GM21447 (cell line): Measurements from ENCODE around the gene CANX.
"Not testable (repeated sequence)": the region's sequence is repeated elsewhere in the genome, so short reads cannot be mapped to it uniquely, and the experiment has no call there.

Experiments used
- ATAC-seq: cut with Tn5 transposase; IDR thresholded peaks from one replicate; pipeline ENCODE4 v1.9.1; 2021; ENCODE audit not compliant: unreplicated experiment

CANX gene

DNA sequence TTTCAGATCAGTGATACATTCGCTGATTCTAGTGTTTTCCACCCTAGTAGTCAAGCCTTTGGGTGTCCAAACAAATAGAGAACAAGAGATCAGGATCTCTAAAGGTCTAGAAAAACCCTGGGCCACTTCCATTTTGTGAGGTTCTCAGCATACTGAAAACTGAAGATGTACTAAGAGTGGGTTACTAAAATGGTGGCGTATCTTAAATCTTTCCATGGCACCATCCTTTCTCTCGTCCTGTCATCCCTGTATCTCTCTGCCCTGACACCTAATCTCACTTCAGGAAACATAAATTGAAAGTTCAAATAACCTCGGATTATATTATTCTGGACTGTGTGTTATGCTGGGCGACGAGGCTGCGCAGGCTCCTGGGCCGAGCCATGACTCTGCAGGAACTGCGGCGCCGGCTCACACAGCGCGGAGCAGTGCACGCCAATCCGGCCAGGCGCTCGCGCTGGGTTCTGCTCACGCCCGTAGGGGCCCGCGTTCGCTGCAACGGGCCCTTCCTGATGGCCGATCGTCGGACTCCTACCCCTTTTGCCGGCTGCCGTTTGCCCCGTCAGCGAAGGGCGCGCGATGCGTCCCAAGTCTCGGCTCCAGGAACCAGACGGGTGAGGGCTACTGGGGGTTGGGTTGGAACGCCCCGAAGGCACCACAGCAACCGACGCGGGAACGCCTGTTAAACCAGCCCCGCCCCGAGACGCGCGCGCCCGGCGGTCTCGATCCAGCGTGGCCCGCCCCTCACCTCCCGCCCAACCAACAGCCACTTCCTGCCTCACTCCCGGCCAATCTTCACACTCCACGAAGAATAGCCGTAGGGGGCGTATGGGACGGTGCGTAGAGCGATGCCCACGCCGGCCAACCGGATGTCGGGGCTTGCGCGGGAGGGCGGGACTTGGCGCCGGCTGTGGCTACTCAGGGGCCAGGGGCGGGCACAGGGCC is 503 bp upstream of the CANX start:
- peak; percentile 85 for ATAC-seq

DNA sequence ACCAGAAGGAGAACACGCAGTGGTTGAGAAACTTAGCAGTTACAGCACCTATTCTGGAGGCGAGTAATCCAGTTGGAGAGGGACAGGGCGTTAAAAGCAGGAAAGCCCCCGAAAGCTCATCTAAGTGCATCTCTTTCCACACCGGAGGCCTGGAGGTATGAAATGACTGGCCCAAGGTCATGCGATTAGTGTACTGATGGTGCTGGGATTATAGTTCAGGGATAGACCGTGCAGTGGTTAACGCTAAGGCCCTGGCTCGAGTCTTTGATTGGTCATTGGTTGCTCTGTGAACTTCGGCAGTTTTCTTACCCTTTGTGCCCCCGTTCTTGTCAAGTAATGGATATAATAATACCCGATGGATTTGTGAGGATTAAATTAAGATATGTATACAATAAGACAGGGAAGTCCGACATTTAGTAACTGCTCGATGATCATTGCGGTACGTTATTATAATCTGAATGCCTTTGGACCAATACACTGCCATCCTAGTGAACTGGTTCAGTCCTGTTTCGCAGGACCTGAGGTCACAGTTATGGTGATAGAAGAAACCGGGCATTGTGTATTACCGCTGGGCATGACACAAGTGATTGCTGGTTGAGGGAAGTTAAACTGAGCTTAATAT is 960 bp downstream of the CANX start:
- ATAC-seq = no peak

- ATAC-seq = no peak
Observed at GRCh38 chr5:179700401-179700918, 1.7 kb downstream of the CANX start.

GRCh38 chr5:179716286-179716685 is 17.5 kb downstream of the CANX start:
- no peak for ATAC-seq

DNA sequence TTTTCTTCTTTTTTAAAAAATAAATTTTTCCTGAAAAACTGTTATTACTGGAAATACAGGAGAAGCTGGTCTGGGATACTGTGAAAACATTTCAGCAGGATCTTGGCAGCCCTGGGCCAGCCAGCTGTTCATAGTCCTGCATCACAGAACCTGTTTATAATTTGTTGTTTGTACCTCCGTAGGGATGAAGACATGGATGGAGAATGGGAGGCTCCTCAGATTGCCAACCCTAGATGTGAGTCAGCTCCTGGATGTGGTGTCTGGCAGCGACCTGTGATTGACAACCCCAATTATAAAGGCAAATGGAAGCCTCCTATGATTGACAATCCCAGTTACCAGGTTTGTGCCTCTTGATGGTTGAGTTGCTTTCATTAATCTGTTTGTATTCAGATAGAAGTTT is 21.5 kb downstream of the CANX start:
- ATAC-seq = no peak

GRCh38 chr5:179724163-179724562 is 25.4 kb downstream of the CANX start:
- ATAC-seq = no peak

- no peak for ATAC-seq
Observed at GRCh38 chr5:179727106-179727505, 28.3 kb downstream of the CANX start.

GRCh38 chr5:179729303-179729702 is 30.5 kb downstream of the CANX start:
- ATAC-seq = no peak

GRCh38 chr5:179729727-179730126 is 31.0 kb downstream of the CANX start:
- ATAC-seq = no peak

DNA sequence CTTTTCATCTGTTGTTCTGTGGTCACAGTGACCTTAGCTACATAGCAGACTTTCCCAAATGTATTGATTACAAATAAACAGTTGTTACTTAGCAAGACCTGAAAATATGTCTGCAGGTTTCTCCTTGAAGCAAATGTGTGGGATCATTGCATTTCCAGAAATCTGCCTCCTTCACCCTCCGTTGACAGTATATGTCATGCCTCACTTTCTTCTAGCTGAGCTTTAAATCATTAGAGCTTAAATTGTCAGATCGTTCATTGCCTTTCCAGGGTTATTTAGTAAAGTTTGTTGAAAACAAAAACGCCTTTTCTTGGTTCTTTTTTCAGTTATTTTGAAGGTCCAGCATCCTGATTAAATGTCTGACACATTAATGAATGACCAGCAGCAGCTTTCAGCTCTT is 31.6 kb downstream of the CANX start:
- ATAC-seq = no peak

DNA sequence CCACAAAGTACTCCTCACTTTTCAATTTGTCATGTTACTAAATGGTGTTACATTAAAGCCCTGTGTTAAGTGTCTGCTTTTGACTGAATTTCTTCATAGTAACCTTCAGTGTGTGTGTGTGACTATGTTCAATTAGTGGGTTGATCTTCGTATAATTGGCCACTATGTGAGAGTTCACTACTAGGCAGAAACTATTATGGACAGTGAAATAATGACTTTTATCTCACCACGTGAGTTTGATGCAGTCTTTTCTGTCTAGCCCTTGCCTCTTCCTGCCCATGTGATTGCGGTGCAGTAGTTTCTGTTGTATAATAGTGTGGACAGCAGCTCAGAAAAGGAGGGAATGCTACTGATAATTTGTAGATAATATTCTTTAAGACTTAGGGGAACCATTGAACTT is 32.1 kb downstream of the CANX start:
- no peak for ATAC-seq

DNA sequence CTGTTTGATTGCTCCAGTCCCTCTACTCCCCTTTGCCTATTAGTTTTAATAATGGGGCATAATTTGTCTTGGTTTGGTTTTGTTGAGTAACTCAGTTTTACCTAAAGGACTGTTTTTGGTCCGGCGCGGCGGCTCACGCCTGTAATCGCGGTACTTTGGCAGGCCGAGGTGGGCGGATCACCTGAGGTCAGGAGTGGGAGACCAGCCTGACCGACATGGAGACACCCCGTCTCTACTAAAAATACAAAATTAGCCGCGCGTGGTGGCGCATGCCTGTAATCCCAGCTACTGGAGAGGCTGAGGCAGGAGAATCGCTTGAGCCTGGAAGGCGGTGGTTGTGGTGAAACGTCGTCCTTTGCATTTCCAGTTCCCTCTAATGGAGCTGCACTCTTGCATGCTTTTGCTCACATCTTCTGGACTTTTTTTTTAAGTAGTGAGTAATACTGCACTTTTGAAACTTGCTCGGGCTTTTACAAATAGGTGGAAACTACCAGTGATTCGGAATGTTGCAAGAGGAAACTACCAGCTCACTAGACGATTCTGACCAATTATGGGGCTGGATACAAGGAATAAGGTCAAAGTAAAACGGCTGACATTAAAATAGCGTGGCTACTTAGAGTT is 33.1 kb downstream of the CANX start:
- ATAC-seq = peak; percentile 19

- ATAC-seq = peak; percentile 94
Observed at GRCh38 chr5:179732412-179732917, 33.7 kb downstream of the CANX start, which contains the start of gene MAML1. TSS of gene MAML1 (plus strand) at chr5:179732822. CDS start at chr5:179733113, 291 bp downstream.

DNA sequence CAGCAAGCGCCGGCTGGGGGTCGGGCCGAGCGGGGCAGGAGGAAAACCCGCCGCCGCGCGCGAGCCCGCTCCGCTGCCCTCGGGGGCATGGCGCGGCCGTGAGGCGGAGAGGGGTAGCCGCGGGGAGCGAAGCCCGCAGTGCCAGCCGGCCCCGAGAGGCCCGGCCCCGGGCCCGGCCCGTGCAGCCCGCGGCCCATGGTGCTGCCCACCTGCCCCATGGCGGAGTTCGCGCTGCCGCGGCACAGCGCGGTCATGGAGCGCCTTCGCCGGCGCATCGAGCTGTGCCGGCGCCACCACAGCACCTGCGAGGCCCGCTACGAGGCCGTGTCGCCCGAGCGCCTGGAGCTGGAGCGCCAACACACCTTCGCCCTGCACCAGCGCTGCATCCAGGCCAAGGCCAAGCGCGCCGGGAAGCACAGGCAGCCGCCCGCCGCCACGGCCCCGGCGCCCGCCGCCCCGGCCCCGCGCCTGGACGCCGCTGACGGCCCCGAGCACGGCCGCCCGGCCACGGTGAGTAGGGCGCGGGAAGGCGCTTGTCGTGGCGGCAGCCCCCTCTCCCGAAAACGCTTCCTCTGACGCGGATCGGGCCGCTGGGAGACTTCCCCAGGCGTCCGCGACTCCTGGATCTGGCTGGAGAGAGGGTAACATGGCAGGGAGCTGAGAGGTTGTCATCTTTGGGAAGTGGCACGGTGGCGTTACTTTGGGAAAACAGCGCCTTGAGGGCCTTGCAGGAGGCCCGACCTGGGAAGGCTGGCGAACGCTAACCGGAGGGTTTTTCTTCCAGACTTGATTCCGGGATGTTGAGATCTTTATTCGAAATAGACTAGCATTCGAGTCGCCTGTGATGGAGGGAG is 34.4 kb downstream of the CANX start:
- peak; percentile 13 for ATAC-seq

GRCh38 chr5:179733772-179734126 is 35.0 kb downstream of the CANX start:
- no peak for ATAC-seq

GRCh38 chr5:179734536-179735164 is 35.9 kb downstream of the CANX start:
- ATAC-seq = no peak

- no peak for ATAC-seq
Observed at GRCh38 chr5:179738742-179739141, 40.0 kb downstream of the CANX start.

- not testable (repeated sequence) for ATAC-seq
Observed at GRCh38 chr5:179744106-179744505, 45.3 kb downstream of the CANX start.

DNA sequence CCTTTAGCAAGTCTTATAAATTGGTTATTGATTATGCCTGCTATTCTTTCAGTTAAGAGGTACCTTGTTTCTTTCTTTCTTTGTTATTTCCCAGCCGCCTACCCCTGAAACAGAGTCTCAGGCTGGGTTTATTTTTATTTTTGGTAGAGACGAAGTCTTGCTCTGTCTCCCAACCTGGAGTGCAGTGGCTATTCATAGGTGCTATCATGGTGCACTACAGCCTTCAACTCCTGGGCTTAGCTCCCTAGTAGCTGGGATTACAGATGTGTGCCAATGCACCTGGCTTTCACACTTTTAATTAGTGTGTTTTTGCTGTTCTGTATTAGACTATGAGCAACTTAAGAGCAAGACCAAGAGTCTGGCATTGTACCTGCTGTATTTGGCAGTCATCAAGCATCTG is 48.1 kb downstream of the CANX start:
- no peak for ATAC-seq

GRCh38 chr5:179747811-179748210 is 49.0 kb downstream of the CANX start:
- ATAC-seq = no peak
